HL-60 (cell line): ENCODE data around the gene FAM124A.

Experiments used
- GABPA ChIP-seq: IDR thresholded peaks from 2 replicates; pipeline ENCODE4 v1.6.1; 2012; ENCODE audit warnings: low read depth
- POLR2AphosphoS5 ChIP-seq: IDR thresholded peaks from 2 replicates; pipeline ENCODE4 v1.6.1; 2012; ENCODE audit warnings: low read depth
- SPI1 ChIP-seq: IDR thresholded peaks from 2 replicates; pipeline ENCODE4 v1.6.1; 2012; ENCODE audit warnings: low read depth, mild to moderate bottlenecking, borderline replicate concordance
- TF ChIP-seq, protein P1 (sequence below): IDR thresholded peaks from one replicate; pipeline ENCODE4 v1.5.1; 2011; ENCODE audit warnings: low read length, control low read depth, inconsistent platforms; ENCODE audit not compliant: insufficient read depth
- TF ChIP-seq, protein P2 (sequence below): IDR thresholded peaks from 2 replicates; pipeline ENCODE4 v1.6.1; 2012; ENCODE audit warnings: low read depth; ENCODE audit not compliant: insufficient replicate concordance

DNA sequence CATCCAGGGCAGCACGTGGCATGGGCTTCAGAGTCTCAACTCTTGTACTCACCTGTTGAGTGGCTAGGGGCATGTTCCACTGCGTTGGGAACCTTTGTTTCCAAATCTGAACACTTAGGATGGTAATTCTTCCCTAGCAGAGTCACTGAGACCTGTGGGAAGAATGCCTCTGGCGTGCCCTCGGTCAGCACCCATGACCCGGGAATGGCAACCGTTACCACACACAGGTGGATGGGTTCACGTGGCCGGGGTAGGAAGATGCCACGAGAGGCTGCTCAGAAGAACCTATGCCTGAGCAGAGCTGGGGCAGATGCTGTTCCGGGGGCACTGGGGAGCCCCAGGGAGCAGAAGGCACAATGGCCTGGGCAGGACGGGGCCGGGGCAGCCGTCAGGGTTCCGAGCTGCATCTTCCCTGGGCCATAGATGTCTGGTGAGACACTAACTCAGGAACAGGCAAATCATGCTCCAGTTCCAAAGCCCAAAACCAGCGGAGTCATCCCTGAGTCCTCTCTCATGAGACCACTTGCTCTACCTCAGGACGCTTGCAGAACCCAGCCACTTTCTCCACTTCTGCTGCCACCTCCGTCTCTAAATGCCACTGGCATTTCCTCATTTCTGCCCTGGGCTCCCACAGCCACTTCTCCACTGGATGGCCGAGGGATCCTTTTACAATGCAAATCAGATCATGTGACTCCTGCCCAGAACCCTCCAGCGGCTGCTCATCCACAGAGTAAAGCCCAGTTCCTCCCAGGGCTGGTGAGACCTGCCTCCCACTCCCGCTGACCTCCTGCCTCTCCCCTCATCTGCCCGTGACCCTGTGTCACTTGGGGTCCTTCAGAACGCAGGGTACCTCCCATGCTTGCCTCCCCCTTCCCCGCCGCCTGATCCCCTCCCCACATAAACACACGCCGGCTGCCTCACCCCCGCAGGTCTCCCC lies 36.7 kb downstream of the FAM124A start:
- TF ChIP-seq, protein P1, sequence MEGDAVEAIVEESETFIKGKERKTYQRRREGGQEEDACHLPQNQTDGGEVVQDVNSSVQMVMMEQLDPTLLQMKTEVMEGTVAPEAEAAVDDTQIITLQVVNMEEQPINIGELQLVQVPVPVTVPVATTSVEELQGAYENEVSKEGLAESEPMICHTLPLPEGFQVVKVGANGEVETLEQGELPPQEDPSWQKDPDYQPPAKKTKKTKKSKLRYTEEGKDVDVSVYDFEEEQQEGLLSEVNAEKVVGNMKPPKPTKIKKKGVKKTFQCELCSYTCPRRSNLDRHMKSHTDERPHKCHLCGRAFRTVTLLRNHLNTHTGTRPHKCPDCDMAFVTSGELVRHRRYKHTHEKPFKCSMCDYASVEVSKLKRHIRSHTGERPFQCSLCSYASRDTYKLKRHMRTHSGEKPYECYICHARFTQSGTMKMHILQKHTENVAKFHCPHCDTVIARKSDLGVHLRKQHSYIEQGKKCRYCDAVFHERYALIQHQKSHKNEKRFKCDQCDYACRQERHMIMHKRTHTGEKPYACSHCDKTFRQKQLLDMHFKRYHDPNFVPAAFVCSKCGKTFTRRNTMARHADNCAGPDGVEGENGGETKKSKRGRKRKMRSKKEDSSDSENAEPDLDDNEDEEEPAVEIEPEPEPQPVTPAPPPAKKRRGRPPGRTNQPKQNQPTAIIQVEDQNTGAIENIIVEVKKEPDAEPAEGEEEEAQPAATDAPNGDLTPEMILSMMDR = no peak
- TF ChIP-seq GABPA (no peak), POLR2AphosphoS5 (no peak), SPI1 (peak; percentile 89)
- TF ChIP-seq, protein P2, sequence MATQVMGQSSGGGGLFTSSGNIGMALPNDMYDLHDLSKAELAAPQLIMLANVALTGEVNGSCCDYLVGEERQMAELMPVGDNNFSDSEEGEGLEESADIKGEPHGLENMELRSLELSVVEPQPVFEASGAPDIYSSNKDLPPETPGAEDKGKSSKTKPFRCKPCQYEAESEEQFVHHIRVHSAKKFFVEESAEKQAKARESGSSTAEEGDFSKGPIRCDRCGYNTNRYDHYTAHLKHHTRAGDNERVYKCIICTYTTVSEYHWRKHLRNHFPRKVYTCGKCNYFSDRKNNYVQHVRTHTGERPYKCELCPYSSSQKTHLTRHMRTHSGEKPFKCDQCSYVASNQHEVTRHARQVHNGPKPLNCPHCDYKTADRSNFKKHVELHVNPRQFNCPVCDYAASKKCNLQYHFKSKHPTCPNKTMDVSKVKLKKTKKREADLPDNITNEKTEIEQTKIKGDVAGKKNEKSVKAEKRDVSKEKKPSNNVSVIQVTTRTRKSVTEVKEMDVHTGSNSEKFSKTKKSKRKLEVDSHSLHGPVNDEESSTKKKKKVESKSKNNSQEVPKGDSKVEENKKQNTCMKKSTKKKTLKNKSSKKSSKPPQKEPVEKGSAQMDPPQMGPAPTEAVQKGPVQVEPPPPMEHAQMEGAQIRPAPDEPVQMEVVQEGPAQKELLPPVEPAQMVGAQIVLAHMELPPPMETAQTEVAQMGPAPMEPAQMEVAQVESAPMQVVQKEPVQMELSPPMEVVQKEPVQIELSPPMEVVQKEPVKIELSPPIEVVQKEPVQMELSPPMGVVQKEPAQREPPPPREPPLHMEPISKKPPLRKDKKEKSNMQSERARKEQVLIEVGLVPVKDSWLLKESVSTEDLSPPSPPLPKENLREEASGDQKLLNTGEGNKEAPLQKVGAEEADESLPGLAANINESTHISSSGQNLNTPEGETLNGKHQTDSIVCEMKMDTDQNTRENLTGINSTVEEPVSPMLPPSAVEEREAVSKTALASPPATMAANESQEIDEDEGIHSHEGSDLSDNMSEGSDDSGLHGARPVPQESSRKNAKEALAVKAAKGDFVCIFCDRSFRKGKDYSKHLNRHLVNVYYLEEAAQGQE = no peak
